Thoracic aorta (tissue), 2 donors: ENCODE measurements around the gene KIFC3. TPM values are rescaled to one million over a fixed set of nuclear protein-coding genes. Genes with fewer than 3 reads are reported as not detected.

Source experiments
- ATAC-seq: fragments of 150-250 bp; one replicate; pipeline ENCODE4 v1.8.0; 2017; ENCODE audit warnings: low read depth; ENCODE audit not compliant: insufficient number of reproducible peaks, low FRiP score
- DNase-seq: peaks from one replicate; pipeline ENCODE4 v3.0.0-alpha.2; 2020; ENCODE audit warnings: low spot score
- H3K27ac ChIP-seq, 2 donors: fragments of 200-600 bp; sonication (generic); 1 replicate in 1 of 2; 2 replicates in 1 of 2; pipeline ENCODE4 v1.5.1; 2016; ENCODE audit warnings: mild to moderate bottlenecking in 2 of 2, moderate library complexity in 2 of 2
- H3K27me3 ChIP-seq: fragments of 200-600 bp; sonication (generic); replicated peaks from 2 replicates; pipeline ENCODE4 v1.6.0; 2016; ENCODE audit warnings: mild to moderate bottlenecking; ENCODE audit not compliant: insufficient read depth
- H3K36me3 ChIP-seq: fragments of 200-600 bp; sonication (generic); one replicate; pipeline ENCODE4 v1.5.1; 2016
- H3K4me1 ChIP-seq, 2 donors: fragments of 200-600 bp; sonication (generic); 1 replicate in 1 of 2; 2 replicates in 1 of 2; pipeline versions ENCODE4 v1.5.1 to v1.6.0; 2016; ENCODE audit warnings: low read depth in 2 of 2, mild to moderate bottlenecking in 1 of 2; ENCODE audit not compliant: control insufficient read depth in 1 of 2
- H3K4me3 ChIP-seq: fragments of 200-600 bp; sonication (generic); 2 replicates; pipeline ENCODE4 v1.5.1; 2016; ENCODE audit warnings: mild to moderate bottlenecking
- H3K9me3 ChIP-seq: fragments of 200-600 bp; sonication (generic); 2 replicates; pipeline ENCODE4 v1.5.1; 2016
- total RNA-seq, 2 donors: library from RNA; depleted of rRNA; stranded (reverse); fragments of >200 nt; gene quantifications; one replicate each; pipeline versions ENCODE4 v1.1.0 to v1.2.3, GENCODE V29; 2016
- TF ChIP-seq, protein P1 (sequence below): fragments of 200-600 bp; sonication (generic); IDR thresholded peaks from one replicate; pipeline ENCODE4 v1.5.1; 2019; ENCODE audit warnings: antibody characterized with exemption

KIFC3 gene
- total RNA-seq, 2 donors from 2014 or later: 109 to 123 TPM

DNA sequence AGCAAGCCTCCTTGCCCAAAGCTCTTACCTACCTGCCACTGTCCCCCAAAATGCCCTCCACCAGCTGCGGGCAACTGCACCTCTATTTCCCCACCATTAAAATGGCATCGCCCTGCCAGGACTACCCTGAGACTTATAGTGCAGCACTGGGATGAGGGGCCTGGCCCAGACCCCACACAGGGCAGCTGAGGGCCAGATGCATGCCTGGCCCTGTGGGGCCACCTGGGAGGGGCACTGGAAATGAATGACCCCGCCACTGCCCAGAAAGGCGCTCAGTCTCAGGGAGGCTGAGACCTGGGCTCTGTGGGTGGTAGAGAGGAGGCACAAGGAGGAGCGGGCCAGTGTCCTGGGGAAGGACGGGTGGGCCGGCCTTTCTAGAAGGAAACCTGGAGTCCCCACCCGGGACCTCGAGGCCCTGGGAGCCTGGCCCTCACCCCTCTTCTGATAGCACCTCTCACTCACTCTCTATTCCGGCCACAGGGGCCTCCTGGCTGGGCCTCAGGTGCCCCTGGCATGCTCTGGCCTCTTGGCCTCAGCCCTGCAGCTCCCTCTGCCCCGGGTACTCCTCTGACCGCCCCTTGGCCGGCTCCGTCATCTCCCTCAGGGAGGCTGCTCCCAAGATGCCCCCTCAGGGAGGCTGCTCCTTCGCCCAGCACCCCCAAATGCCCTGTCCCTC lies 39.8 kb downstream of the KIFC3 start:
- H3K27ac ChIP-seq: no peak overlapping the region
- peaks cover 0 to 4% of the 10 kb centered on the region in 2 donors for H3K4me1 ChIP-seq
- no peak for ATAC-seq
- TF ChIP-seq, protein P1, sequence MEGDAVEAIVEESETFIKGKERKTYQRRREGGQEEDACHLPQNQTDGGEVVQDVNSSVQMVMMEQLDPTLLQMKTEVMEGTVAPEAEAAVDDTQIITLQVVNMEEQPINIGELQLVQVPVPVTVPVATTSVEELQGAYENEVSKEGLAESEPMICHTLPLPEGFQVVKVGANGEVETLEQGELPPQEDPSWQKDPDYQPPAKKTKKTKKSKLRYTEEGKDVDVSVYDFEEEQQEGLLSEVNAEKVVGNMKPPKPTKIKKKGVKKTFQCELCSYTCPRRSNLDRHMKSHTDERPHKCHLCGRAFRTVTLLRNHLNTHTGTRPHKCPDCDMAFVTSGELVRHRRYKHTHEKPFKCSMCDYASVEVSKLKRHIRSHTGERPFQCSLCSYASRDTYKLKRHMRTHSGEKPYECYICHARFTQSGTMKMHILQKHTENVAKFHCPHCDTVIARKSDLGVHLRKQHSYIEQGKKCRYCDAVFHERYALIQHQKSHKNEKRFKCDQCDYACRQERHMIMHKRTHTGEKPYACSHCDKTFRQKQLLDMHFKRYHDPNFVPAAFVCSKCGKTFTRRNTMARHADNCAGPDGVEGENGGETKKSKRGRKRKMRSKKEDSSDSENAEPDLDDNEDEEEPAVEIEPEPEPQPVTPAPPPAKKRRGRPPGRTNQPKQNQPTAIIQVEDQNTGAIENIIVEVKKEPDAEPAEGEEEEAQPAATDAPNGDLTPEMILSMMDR: no peak
- no peak overlapping the region for H3K4me3 ChIP-seq
- no peak for DNase-seq
- peaks cover 15% of the 10 kb centered on the region for H3K36me3 ChIP-seq
- no peaks in the 10 kb centered on the region for H3K27me3 ChIP-seq
- H3K9me3 ChIP-seq: no peaks in the 10 kb centered on the region

DNA sequence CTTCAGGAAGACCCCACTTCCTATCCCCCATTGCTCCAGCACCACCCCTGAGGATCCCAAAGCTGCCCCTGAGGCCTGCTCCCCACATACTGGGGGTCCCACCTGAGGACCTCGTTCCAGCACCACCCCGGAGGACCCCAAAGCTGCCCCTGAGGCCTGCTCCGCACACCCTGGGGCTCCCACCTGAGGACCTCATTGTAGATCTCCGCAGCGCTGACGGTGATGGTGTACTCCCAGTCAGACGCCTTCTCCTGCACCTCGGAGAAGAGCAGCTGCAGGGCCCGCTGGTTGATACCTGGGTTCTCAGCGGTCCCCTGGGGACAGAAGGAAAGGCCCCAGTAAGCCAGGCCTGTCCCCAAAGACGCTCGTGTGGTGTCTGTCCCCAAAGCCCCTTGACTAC lies 40.3 kb downstream of the KIFC3 start:
- H3K36me3 ChIP-seq: peaks cover 12% of the 10 kb centered on the region
- H3K4me3 ChIP-seq: no peak overlapping the region

GRCh38 chr16:57761301-57761700 lies 41.0 kb downstream of the KIFC3 start:
- H3K9me3 ChIP-seq: no peaks in the 10 kb centered on the region
- H3K27me3 ChIP-seq: no peaks in the 10 kb centered on the region
- TF ChIP-seq, protein P1: no peak
- no peak for ATAC-seq
- no peak overlapping the region for H3K27ac ChIP-seq
- no peak overlapping the region for H3K4me3 ChIP-seq
- H3K36me3 ChIP-seq: peaks cover 12% of the 10 kb centered on the region
- peaks cover 0 to 4% of the 10 kb centered on the region in 2 donors for H3K4me1 ChIP-seq
- DNase-seq: no peak

More for the DNA sequence above, 40.3 kb downstream of the KIFC3 start:
- peaks cover 0 to 4% of the 10 kb centered on the region in 2 donors for H3K4me1 ChIP-seq
- H3K27ac ChIP-seq: no peak overlapping the region
- no peak for ATAC-seq
- no peaks in the 10 kb centered on the region for H3K9me3 ChIP-seq
- TF ChIP-seq, protein P1: no peak
- DNase-seq: no peak
- H3K27me3 ChIP-seq: no peaks in the 10 kb centered on the region

DNA sequence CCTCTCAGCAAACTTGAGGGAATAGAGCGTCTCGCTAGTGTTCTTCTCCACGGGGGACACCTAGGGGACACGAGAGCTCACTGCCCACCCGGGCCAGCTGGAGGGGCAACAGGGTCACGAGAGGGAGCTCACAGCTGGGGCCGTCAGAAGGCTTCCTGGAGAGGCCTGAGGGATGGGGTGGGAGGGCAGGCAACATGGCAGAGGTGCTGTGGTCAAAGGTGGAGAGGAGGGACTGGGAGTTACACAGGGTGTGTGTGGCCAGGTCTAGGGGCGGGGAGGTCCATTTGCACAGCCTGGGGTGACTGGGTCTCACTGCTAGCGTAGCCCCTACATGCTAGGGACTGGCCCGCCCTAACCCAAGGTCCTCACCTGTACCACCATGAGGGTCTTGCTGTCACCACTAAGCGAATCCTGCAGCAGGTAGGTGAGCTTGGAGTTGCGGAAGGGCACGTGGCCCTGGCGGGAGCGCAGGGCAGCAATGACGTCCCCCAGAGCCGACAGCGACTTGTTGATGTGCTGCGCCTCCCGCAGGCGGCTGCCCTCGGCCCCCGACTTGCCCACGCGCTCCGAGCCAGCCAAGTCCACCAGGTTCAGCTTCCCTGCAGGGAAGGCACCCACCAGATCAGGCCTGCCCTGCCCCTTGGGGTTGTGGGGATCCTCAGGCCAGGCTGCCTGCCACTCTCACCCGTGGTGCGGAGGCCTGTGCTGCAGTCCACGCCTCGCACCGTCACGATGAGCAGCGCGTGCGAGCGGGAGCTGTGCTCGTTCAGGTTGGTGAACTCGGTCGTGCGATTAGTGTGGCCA lies 41.7 kb downstream of the KIFC3 start:
- ATAC-seq (no peak), DNase-seq (no peak)
- Histone ChIP-seq H3K4me3 (no peak overlapping the region), H3K4me1 (peaks cover 0 to 4% of the 10 kb centered on the region in 2 donors), H3K36me3 (peaks cover 13% of the 10 kb centered on the region), H3K9me3 (no peaks in the 10 kb centered on the region), H3K27ac (no peak overlapping the region), H3K27me3 (no peaks in the 10 kb centered on the region)
- TF ChIP-seq, protein P1: no peak

GRCh38 chr16:57759541-57760356 lies 42.5 kb downstream of the KIFC3 start:
- Histone ChIP-seq H3K27me3 (no peaks in the 10 kb centered on the region), H3K27ac (no peak overlapping the region), H3K9me3 (no peaks in the 10 kb centered on the region), H3K36me3 (peaks cover 18% of the 10 kb centered on the region), H3K4me3 (no peak overlapping the region), H3K4me1 (peaks cover 0 to 4% of the 10 kb centered on the region in 2 donors)
- ATAC-seq (no peak), DNase-seq (no peak)
- TF ChIP-seq, protein P1: no peak
